Memory B cell (primary cell): ENCODE measurements around the gene C2CD2.
A peak's percentile ranks its signal among the peaks of the same experiment; 100 is the strongest.

Experiments
- ATAC-seq: fragments of 150-1000 bp; cut with Tn5 transposase; 2 replicates; pipeline ENCODE4 v1.10.0; 2021; ENCODE audit warnings: low read depth, mild to moderate bottlenecking, moderate library complexity
- DNase-seq, 2 donors: peaks; one replicate each; pipeline ENCODE4 v3.0.0; 2022; ENCODE audit warnings: low spot score in 2 of 2
- H3K27ac Mint-ChIP-seq: one replicate; pipeline ENCODE4 v1.8.0; 2022; ENCODE audit warnings: mild to moderate bottlenecking, moderate library complexity, mixed read lengths
- H3K27me3 Mint-ChIP-seq: one replicate; pipeline ENCODE4 v1.8.0; 2022; ENCODE audit warnings: mixed read lengths
- H3K36me3 Mint-ChIP-seq: one replicate; pipeline ENCODE4 v1.8.0; 2022; ENCODE audit warnings: mild to moderate bottlenecking, mixed read lengths
- H3K4me1 Mint-ChIP-seq: one replicate; pipeline ENCODE4 v1.8.0; 2022; ENCODE audit warnings: mixed read lengths
- H3K4me3 Mint-ChIP-seq: one replicate; pipeline ENCODE4 v1.8.0; 2022; ENCODE audit warnings: mild to moderate bottlenecking, moderate library complexity, mixed read lengths
- H3K9me3 Mint-ChIP-seq: one replicate; pipeline ENCODE4 v1.8.0; 2022; ENCODE audit warnings: mixed read lengths

C2CD2 gene

DNA sequence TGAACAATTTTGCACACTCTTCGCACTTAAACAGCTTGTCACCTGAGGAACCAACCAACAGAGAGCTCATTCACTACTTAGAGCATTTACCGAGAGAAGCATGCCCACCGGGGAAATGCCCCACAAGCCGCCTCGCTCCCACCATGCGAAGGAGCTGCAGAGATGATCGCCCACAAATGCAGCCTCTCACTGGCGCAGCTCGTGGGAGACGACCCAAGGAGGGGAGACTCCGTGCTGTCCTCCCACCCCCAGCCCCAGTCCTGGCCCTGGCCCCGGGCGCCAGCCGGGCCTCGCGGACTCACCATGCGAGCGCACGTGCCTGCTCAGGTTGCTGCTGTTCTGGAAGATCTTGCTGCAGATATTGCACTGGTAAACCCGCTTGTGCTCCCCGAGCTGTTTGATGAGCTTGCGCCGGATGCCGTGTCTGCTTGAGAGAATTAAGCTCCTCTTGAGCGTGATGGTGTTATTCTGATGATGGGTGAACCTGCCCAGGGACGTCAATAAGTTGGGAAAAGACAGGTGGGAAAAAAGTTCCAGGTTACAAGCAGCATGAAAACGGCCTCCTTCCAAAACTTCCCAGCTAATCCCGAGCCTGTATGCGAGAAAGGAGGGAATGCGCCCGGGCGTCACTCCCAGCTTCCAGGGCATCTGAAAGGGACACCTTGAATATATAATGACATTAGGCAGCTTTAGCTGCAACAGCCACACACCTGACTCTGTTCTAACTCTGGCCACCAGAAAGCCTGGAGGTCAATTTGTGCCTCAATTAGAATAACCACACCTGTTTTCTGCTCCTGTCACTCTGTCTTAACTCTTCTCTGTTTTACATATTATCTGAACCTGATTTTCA, 117.4 kb downstream of the C2CD2 start:
- Mint-ChIP-seq H3K27ac (no peak overlapping the region), H3K4me1 (peaks cover 7% of the 10 kb centered on the region), H3K36me3 (peaks cover 18% of the 10 kb centered on the region), H3K9me3 (peaks cover 9% of the 10 kb centered on the region), H3K4me3 (peak overlapping the region; percentile 71), H3K27me3 (no peaks in the 10 kb centered on the region)
- ATAC-seq (no peak), DNase-seq (no peak)

DNA sequence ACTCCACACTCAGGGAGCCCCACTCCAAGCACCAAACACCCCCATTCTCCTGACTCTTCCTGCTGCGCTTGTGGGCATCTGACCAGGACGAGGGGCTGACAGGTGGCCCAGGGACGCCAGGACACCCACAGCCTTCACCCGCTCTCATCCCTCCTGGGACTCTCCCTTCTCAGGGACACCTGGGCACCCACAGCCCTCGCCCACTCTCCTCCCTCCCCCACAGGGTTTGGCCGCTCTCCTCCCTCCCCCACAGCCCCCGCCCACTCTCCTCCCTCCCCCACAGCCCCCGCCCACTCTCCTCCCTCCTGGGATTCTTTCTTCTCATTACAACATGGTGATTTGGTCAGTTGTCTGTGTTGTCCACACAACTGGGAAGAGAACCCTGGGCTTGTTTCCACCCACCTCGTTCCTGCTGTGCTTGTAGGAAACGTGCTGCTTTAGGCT, 118.1 kb downstream of the C2CD2 start:
- Mint-ChIP-seq H3K27ac (no peak overlapping the region), H3K36me3 (peaks cover 11% of the 10 kb centered on the region), H3K9me3 (peaks cover 3% of the 10 kb centered on the region), H3K4me3 (peak overlapping the region; percentile 71), H3K4me1 (peaks cover 7% of the 10 kb centered on the region), H3K27me3 (no peaks in the 10 kb centered on the region)
- ATAC-seq (no peak), DNase-seq (no peak)
